Endothelial cell of umbilical vein (primary cell): Measurements from ENCODE around the gene NR2F2.

Experiments used
- EZH2 ChIP-seq: IDR thresholded peaks from 2 replicates; pipeline ENCODE4 v1.6.1; 2012; ENCODE audit warnings: borderline replicate concordance, low read depth, mild to moderate bottlenecking, moderate library complexity, low read length, inconsistent platforms; ENCODE audit not compliant: severe bottlenecking
- FOS ChIP-seq: IDR thresholded peaks from 2 replicates; pipeline ENCODE4 v1.6.1; 2011; ENCODE audit warnings: mild to moderate bottlenecking, low read length, moderate library complexity, borderline replicate concordance; ENCODE audit not compliant: insufficient read depth
- GATA2 ChIP-seq: IDR thresholded peaks from 2 replicates; pipeline ENCODE4 v1.7.0; 2011; ENCODE audit warnings: low read depth, mild to moderate bottlenecking, moderate library complexity, mixed read lengths, low read length; ENCODE audit not compliant: insufficient read length, insufficient read depth
- JUN ChIP-seq: IDR thresholded peaks from 2 replicates; pipeline ENCODE4 v1.6.1; 2011; ENCODE audit warnings: borderline replicate concordance, low read depth; ENCODE audit not compliant: insufficient read length, insufficient read depth
- MYC ChIP-seq: IDR thresholded peaks from one replicate; pipeline ENCODE4 v1.6.1; 2011; ENCODE audit warnings: mild to moderate bottlenecking, low read depth, low read length
- POLR2A ChIP-seq: IDR thresholded peaks from 2 replicates; pipeline ENCODE4 v1.6.1; 2012; ENCODE audit warnings: low read depth, mild to moderate bottlenecking, control low read depth, low read length
- POLR2AphosphoS5 ChIP-seq: IDR thresholded peaks from 2 replicates; pipeline ENCODE4 v1.6.1; 2012; ENCODE audit warnings: low read depth, mild to moderate bottlenecking, control low read depth, low read length, moderate library complexity; ENCODE audit not compliant: insufficient read depth
- TF ChIP-seq, protein P1 (sequence below), 2 donors: IDR thresholded peaks; 1 replicate in 1 of 2; 2 replicates in 1 of 2; pipeline ENCODE4 v1.5.1; 2011; ENCODE audit warnings: low read length in 2 of 2, mild to moderate bottlenecking in 2 of 2, moderate library complexity in 2 of 2, control low read depth in 1 of 2, inconsistent platforms in 1 of 2, low read depth in 1 of 2; ENCODE audit not compliant: insufficient read depth in 1 of 2; ENCODE audit errors: extremely low read depth in 1 of 2
- TF ChIP-seq, protein P2 (sequence below): IDR thresholded peaks from 2 replicates; pipeline ENCODE4 v1.6.1; 2011; ENCODE audit not compliant: insufficient read depth, insufficient read length

DNA sequence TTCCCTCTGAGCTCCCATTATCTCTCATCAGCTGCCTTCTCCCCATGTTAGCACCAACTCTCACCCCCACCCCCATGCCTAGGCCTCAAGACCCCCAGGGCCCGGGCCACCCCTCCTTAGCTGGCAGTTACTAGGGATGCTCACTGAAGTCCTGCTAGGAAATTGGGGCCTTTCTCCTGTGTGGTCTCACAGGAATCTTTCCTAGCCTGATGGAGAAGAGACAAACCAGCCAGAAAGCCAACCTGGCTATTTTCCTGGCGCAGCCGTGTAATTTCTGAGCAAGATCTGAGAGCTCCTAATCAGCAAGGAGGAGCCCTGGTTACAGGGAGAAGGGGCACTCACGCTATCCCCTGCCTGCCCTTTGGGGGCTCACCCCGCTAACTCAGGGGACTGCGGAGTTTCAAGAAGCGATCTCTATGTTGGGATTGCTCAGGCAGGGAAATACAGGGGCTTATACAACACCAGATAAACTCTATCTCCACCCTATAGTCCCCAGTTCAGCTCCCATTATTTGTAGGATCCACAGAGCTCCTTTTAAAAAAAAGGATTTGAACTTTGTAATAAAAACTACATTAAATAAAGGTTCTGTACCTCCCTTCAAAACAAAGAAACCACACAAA lies 25.2 kb downstream of the NR2F2 start:
- TF ChIP-seq, protein P1, sequence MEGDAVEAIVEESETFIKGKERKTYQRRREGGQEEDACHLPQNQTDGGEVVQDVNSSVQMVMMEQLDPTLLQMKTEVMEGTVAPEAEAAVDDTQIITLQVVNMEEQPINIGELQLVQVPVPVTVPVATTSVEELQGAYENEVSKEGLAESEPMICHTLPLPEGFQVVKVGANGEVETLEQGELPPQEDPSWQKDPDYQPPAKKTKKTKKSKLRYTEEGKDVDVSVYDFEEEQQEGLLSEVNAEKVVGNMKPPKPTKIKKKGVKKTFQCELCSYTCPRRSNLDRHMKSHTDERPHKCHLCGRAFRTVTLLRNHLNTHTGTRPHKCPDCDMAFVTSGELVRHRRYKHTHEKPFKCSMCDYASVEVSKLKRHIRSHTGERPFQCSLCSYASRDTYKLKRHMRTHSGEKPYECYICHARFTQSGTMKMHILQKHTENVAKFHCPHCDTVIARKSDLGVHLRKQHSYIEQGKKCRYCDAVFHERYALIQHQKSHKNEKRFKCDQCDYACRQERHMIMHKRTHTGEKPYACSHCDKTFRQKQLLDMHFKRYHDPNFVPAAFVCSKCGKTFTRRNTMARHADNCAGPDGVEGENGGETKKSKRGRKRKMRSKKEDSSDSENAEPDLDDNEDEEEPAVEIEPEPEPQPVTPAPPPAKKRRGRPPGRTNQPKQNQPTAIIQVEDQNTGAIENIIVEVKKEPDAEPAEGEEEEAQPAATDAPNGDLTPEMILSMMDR (IDR thresholded peaks at IDR 0.05; ENCODE audit: extremely low read depth in 1 of 2, insufficient read depth in 1 of 2, low read depth in 1 of 2, low read length in 2 of 2): no peak
- no peak for TF ChIP-seq POLR2A
- TF ChIP-seq POLR2AphosphoS5: no peak
- TF ChIP-seq, protein P2, sequence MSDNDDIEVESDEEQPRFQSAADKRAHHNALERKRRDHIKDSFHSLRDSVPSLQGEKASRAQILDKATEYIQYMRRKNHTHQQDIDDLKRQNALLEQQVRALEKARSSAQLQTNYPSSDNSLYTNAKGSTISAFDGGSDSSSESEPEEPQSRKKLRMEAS: no peak
- no peak for TF ChIP-seq EZH2
- TF ChIP-seq FOS: no peak
- TF ChIP-seq GATA2: no peak
- TF ChIP-seq MYC: no peak
- no peak for TF ChIP-seq JUN
